ENCODE data around the gene ARHGEF19. TPM values are rescaled to one million over a fixed set of nuclear protein-coding genes. Genes with fewer than 3 reads are reported as not detected.
A peak's percentile ranks its signal among the peaks of the same experiment; 100 is the strongest.
"Not testable (repeated sequence)": the region's sequence is repeated elsewhere in the genome, so short reads cannot be mapped to it uniquely, and the experiment has no call there.

The ARHGEF19 gene
- total RNA-seq, 2 donors from 2014 or later = 14.8 to 17.5 TPM

- WGBS, 2 experiments (ENCODE audit: insufficient coverage in 1 of 2, insufficient read length in 1 of 2) = 94 to 97% methylated on average over 4 to 9 of the region's 9 CpGs
- DNase-seq = no peak
- Mint-ChIP-seq H3K36me3 (ENCODE audit: low read depth) (peaks cover 20% of the 10 kb centered on the region), H3K27me3 (ENCODE audit: insufficient read depth) (no peaks in the 10 kb centered on the region), H3K4me1 (no peaks in the 10 kb centered on the region), H3K4me3 (no peak overlapping the region), H3K9me3 (no peaks in the 10 kb centered on the region), H3K27ac (no peak overlapping the region)
- Histone ChIP-seq H3K9ac (ENCODE audit: extremely low read depth, low read length, poor library complexity, severe bottlenecking) (no peak overlapping the region), H3K4me3 (ENCODE audit: low read length) (no peak overlapping the region), H3K27ac (ENCODE audit: low read depth, low read length) (no peak overlapping the region), H3K9me3 (ENCODE audit: control insufficient read depth, low read length) (no peaks in the 10 kb centered on the region), H3K4me1 (ENCODE audit: control insufficient read depth, insufficient read depth, low read length) (no peaks in the 10 kb centered on the region), H3K36me3 (ENCODE audit: control insufficient read depth, insufficient read depth, low read length) (peaks cover 26% of the 10 kb centered on the region), H3K27me3 (ENCODE audit: control insufficient read depth, insufficient read depth, low read length, poor library complexity, severe bottlenecking) (no peaks in the 10 kb centered on the region)
- TF ChIP-seq CTCF (conservative IDR thresholded peaks at IDR 0.05) = no peak
Observed at GRCh38 chr1:16258591-16259135, 46.2 kb upstream of the ARHGEF19 start.

GRCh38 chr1:16257968-16258367 is 45.5 kb upstream of the ARHGEF19 start:
- Histone ChIP-seq H3K9ac (ENCODE audit: extremely low read depth, low read length, poor library complexity, severe bottlenecking) (no peak overlapping the region), H3K4me3 (ENCODE audit: low read length) (no peak overlapping the region), H3K9me3 (ENCODE audit: control insufficient read depth, low read length) (no peaks in the 10 kb centered on the region), H3K27me3 (ENCODE audit: control insufficient read depth, insufficient read depth, low read length, poor library complexity, severe bottlenecking) (no peaks in the 10 kb centered on the region), H3K36me3 (ENCODE audit: control insufficient read depth, insufficient read depth, low read length) (peaks cover 33% of the 10 kb centered on the region), H3K27ac (ENCODE audit: low read depth, low read length) (no peak overlapping the region), H3K4me1 (ENCODE audit: control insufficient read depth, insufficient read depth, low read length) (no peaks in the 10 kb centered on the region)
- no peaks in the 10 kb centered on the region for H3K9me3 Mint-ChIP-seq
- no peaks in the 10 kb centered on the region for H3K27me3 Mint-ChIP-seq (ENCODE audit: insufficient read depth)
- peak overlapping the region; percentile 40 for H3K27ac Mint-ChIP-seq
- WGBS, 2 experiments (ENCODE audit: insufficient coverage in 1 of 2, insufficient read length in 1 of 2) = 95 to 100% methylated on average over 2 to 3 of the region's 3 CpGs
- H3K4me1 Mint-ChIP-seq = no peaks in the 10 kb centered on the region
- no peak for TF ChIP-seq CTCF (conservative IDR thresholded peaks at IDR 0.05)
- no peak overlapping the region for H3K4me3 Mint-ChIP-seq
- DNase-seq = no peak
- peaks cover 20% of the 10 kb centered on the region for H3K36me3 Mint-ChIP-seq (ENCODE audit: low read depth)

GRCh38 chr1:16257556-16257955 is 45.1 kb upstream of the ARHGEF19 start:
- 80 to 93% methylated on average over 3 of the region's 3 CpGs for WGBS, 2 experiments (ENCODE audit: insufficient coverage in 1 of 2, insufficient read length in 1 of 2)
- not testable (repeated sequence) for H3K4me1 Mint-ChIP-seq

GRCh38 chr1:16256478-16256877 is 44.0 kb upstream of the ARHGEF19 start:
- H3K27ac ChIP-seq (ENCODE audit: low read depth, low read length) = no peak overlapping the region
- DNase-seq = no peak
- H3K27me3 ChIP-seq (ENCODE audit: control insufficient read depth, insufficient read depth, low read length, poor library complexity, severe bottlenecking) = no peaks in the 10 kb centered on the region
- no peaks in the 10 kb centered on the region for H3K27me3 Mint-ChIP-seq (ENCODE audit: insufficient read depth)
- no peaks in the 10 kb centered on the region for H3K9me3 ChIP-seq (ENCODE audit: control insufficient read depth, low read length)
- no peak overlapping the region for H3K9ac ChIP-seq (ENCODE audit: extremely low read depth, low read length, poor library complexity, severe bottlenecking)
- H3K36me3 ChIP-seq (ENCODE audit: control insufficient read depth, insufficient read depth, low read length) = peaks cover 47% of the 10 kb centered on the region
- 90 to 96% methylated on average over 1 to 4 of the region's 4 CpGs for WGBS, 2 experiments (ENCODE audit: insufficient coverage in 1 of 2, insufficient read length in 1 of 2)
- H3K27ac Mint-ChIP-seq = peak overlapping the region; percentile 70
- no peaks in the 10 kb centered on the region for H3K9me3 Mint-ChIP-seq
- no peaks in the 10 kb centered on the region for H3K4me1 Mint-ChIP-seq
- peaks cover 29% of the 10 kb centered on the region for H3K36me3 Mint-ChIP-seq (ENCODE audit: low read depth)
- no peak for TF ChIP-seq CTCF (conservative IDR thresholded peaks at IDR 0.05)
- no peak overlapping the region for H3K4me3 Mint-ChIP-seq
- H3K4me3 ChIP-seq (ENCODE audit: low read length) = no peak overlapping the region
- H3K4me1 ChIP-seq (ENCODE audit: control insufficient read depth, insufficient read depth, low read length) = no peaks in the 10 kb centered on the region

More at GRCh38 chr1:16257556-16257955, 45.1 kb upstream of the ARHGEF19 start:
- H3K27me3 ChIP-seq (ENCODE audit: control insufficient read depth, insufficient read depth, low read length, poor library complexity, severe bottlenecking); H3K27ac ChIP-seq (ENCODE audit: low read depth, low read length); H3K4me3 ChIP-seq (ENCODE audit: low read length); H3K9me3 Mint-ChIP-seq; H3K4me3 Mint-ChIP-seq; H3K9ac ChIP-seq (ENCODE audit: extremely low read depth, low read length, poor library complexity, severe bottlenecking); H3K9me3 ChIP-seq (ENCODE audit: control insufficient read depth, low read length); H3K27ac Mint-ChIP-seq; DNase-seq; H3K4me1 ChIP-seq (ENCODE audit: control insufficient read depth, insufficient read depth, low read length); H3K27me3 Mint-ChIP-seq (ENCODE audit: insufficient read depth): not testable (repeated sequence)
- peaks cover 23% of the 10 kb centered on the region for H3K36me3 Mint-ChIP-seq (ENCODE audit: low read depth)
- H3K36me3 ChIP-seq (ENCODE audit: control insufficient read depth, insufficient read depth, low read length) = peaks cover 38% of the 10 kb centered on the region
